K562 (cell line): ENCODE results near the gene TMEM135. TPM values are rescaled to one million over a fixed set of nuclear protein-coding genes. Genes with fewer than 3 reads are reported as not detected.
A peak's percentile ranks its signal among the peaks of the same experiment; 100 is the strongest.

Experiments
- ATAC-seq: fragments of 200-7000 bp; cut with Tn5 transposase; 3 replicates; pipeline ENCODE4 v1.9.1; 2020; ENCODE audit warnings: moderate library complexity
- BruUV-seq: library from RNA; stranded (reverse); fragments of 400-500 nt; replicated peaks from 2 replicates; lab custom pipeline; 2021; lab: Mats Ljungman, UMichigan
- CTCF ChIA-PET: fragments of 300-600 bp; formaldehyde crosslinking; extraction: SDS; loops from one replicate; lab custom pipeline; 2021; ENCODE audit warnings: low intra/inter-chr PET ratio; lab: Yijun Ruan, JAX
- POLR2A ChIA-PET: fragments of 300-600, 350-650 bp; sonication (Branson Sonifier 250); formaldehyde crosslinking; extraction: SDS; loops from one replicate; lab custom pipeline; 2021; ENCODE audit warnings: antibody characterized with exemption, inconsistent platforms; lab: Yijun Ruan, JAX
- DNase-seq, 4 experiments: peaks; one replicate each; pipeline versions ENCODE4 v3.0.0 to v3.0.0-alpha.2; 2011 to 2018; ENCODE audit warnings: low spot score in 3 of 4, mixed read lengths in 3 of 4; ENCODE audit errors: extremely low read depth in 1 of 4
- FAIRE-seq: peaks from 2 replicates; lab custom pipeline; 2011; peaks lifted over from hg19 to GRCh38; lab: Jason Lieb, UNC
- H2AFZ ChIP-seq: 2 replicates; pipeline ENCODE4 v1.6.0; 2011; ENCODE audit warnings: low read depth, low read length, control low read depth, inconsistent platforms
- H3K27ac ChIP-seq: fragments of 200-600 bp; 3 replicates; pipeline ENCODE4 v1.8.0; 2011; ENCODE audit warnings: low read depth, mild to moderate bottlenecking, control low read depth, inconsistent platforms, low read length, moderate library complexity, mixed read lengths; ENCODE audit errors: extremely low read depth
- H3K27me3 ChIP-seq, 2 experiments: fragments of 300-600 bp in 1 of 2; 2 replicates in 1 of 2; 3 replicates in 1 of 2; pipeline versions ENCODE4 v1.6.0 to v1.8.0; 2011; ENCODE audit warnings: inconsistent platforms in 2 of 2, low read length in 2 of 2, mild to moderate bottlenecking in 1 of 2, mixed read lengths in 1 of 2, moderate library complexity in 1 of 2; ENCODE audit not compliant: control insufficient read depth in 2 of 2, insufficient read depth in 2 of 2
- H3K36me3 ChIP-seq: fragments of 300-600 bp; 3 replicates; pipeline ENCODE4 v1.8.0; 2011; ENCODE audit warnings: mild to moderate bottlenecking, low read length, inconsistent platforms; ENCODE audit not compliant: control insufficient read depth, insufficient read depth
- H3K4me1 ChIP-seq, 2 experiments: fragments of 200-600 bp in 1 of 2; replicated peaks in 1 of 2; 2 replicates in 1 of 2; 3 replicates in 1 of 2; pipeline versions ENCODE4 v1.5.1 to v1.8.0; 2011; ENCODE audit warnings: inconsistent platforms in 2 of 2, low read length in 2 of 2, mild to moderate bottlenecking in 1 of 2, mixed read lengths in 1 of 2, moderate library complexity in 1 of 2; ENCODE audit not compliant: control insufficient read depth in 2 of 2, insufficient read depth in 2 of 2
- H3K4me2 ChIP-seq: 2 replicates; pipeline ENCODE4 v1.6.1; 2011; ENCODE audit warnings: low read length, control low read depth, inconsistent platforms, mixed read lengths; ENCODE audit not compliant: insufficient read depth
- H3K4me3 ChIP-seq: fragments of 200-600 bp; sonication (generic), shearing (Covaris generic); 2 replicates; pipeline ENCODE4 v1.5.1; 2016; ENCODE audit warnings: control low read depth, inconsistent platforms
- H3K79me2 ChIP-seq: fragments of 200-600 bp; 3 replicates; pipeline ENCODE4 v1.8.0; 2011; ENCODE audit warnings: low read length, inconsistent platforms; ENCODE audit not compliant: control insufficient read depth, insufficient read depth
- H3K9ac ChIP-seq, 2 experiments: 2 replicates each; pipeline versions ENCODE4 v1.6.0 to v1.6.1; 2011; ENCODE audit warnings: low read depth in 2 of 2, low read length in 2 of 2, control low read depth in 1 of 2, inconsistent platforms in 1 of 2, mild to moderate bottlenecking in 1 of 2, mixed read lengths in 1 of 2; ENCODE audit not compliant: insufficient read depth in 1 of 2
- H3K9me1 ChIP-seq: one replicate; pipeline ENCODE4 v1.6.0; 2011; ENCODE audit warnings: inconsistent platforms, mild to moderate bottlenecking, low read length, moderate library complexity; ENCODE audit not compliant: control insufficient read depth, insufficient read depth
- H3K9me3 ChIP-seq: replicated peaks from 2 replicates; pipeline ENCODE4 v1.5.1; 2011; ENCODE audit warnings: low read depth, low read length, inconsistent platforms; ENCODE audit not compliant: control insufficient read depth, insufficient read depth
- H4K20me1 ChIP-seq: replicated peaks from 2 replicates; pipeline ENCODE4 v1.6.1; 2011; ENCODE audit warnings: low read length, inconsistent platforms, mixed read lengths; ENCODE audit not compliant: control insufficient read depth, insufficient read depth
- CSDE1 ChIP-seq, 2 experiments: fragments of 450-650 bp; IDR thresholded peaks; 2 replicates each; pipeline ENCODE4 v1.6.1; 2016; ENCODE audit warnings: mild to moderate bottlenecking in 1 of 2
- HNRNPK ChIP-seq: fragments of 200-400 bp; formaldehyde crosslinking; IDR thresholded peaks from one replicate; pipeline ENCODE4 v1.6.1; 2018; ENCODE audit warnings: mild to moderate bottlenecking, low read depth, low read length; ENCODE audit not compliant: poor library complexity, severe bottlenecking
- JUND ChIP-seq, 2 experiments: IDR thresholded peaks; 2 replicates in 1 of 2; 3 replicates in 1 of 2; pipeline ENCODE4 v1.6.1; 2011; ENCODE audit warnings: borderline replicate concordance in 2 of 2, low read depth in 2 of 2, low read length in 2 of 2, improper control_type of control experiment in 1 of 2, missing biosample characterization in 1 of 2, missing genetic modification characterization in 1 of 2, missing genetic modification reagents in 1 of 2
- MCM5 ChIP-seq: fragments of 450-650 bp; IDR thresholded peaks from 2 replicates; pipeline ENCODE4 v1.6.1; 2016; ENCODE audit warnings: low read depth
- NR2F6 ChIP-seq: fragments of 450-650 bp; formaldehyde crosslinking; IDR thresholded peaks from 2 replicates; pipeline ENCODE4 v1.4.0; 2020; ENCODE audit warnings: mild to moderate bottlenecking
- PCBP1 ChIP-seq: fragments of 200-400 bp; formaldehyde crosslinking; IDR thresholded peaks from 2 replicates; pipeline ENCODE4 v1.6.1; 2018; ENCODE audit warnings: mild to moderate bottlenecking, low read depth, low read length; ENCODE audit not compliant: poor library complexity, severe bottlenecking
- PCBP2 ChIP-seq: fragments of 200-400 bp; formaldehyde crosslinking; IDR thresholded peaks from 2 replicates; pipeline ENCODE4 v1.6.1; 2018; ENCODE audit warnings: low read length, low read depth, mild to moderate bottlenecking, moderate library complexity; ENCODE audit not compliant: poor library complexity, severe bottlenecking
- POLR2G ChIP-seq: fragments of 200-400 bp; formaldehyde crosslinking; IDR thresholded peaks from 2 replicates; pipeline ENCODE4 v1.6.1; 2017; ENCODE audit warnings: low read depth, mild to moderate bottlenecking, antibody characterized with exemption, low read length, moderate library complexity
- SRSF7 ChIP-seq: fragments of 200-400 bp; formaldehyde crosslinking; optimal IDR thresholded peaks from 2 replicates; pipeline ENCODE3; 2017; ENCODE audit warnings: mild to moderate bottlenecking, low read depth, low read length
- TAF1 ChIP-seq: IDR thresholded peaks from 2 replicates; pipeline ENCODE4 v1.6.1; 2011; ENCODE audit warnings: mild to moderate bottlenecking, low read length, moderate library complexity; ENCODE audit not compliant: insufficient read depth, control insufficient read depth, severe bottlenecking; ENCODE audit errors: extremely low read depth
- TARDBP ChIP-seq: fragments of 450-650 bp; IDR thresholded peaks from 2 replicates; pipeline ENCODE4 v1.6.1; 2016
- ZBTB43 ChIP-seq: sonication (generic); formaldehyde crosslinking; IDR thresholded peaks from 2 replicates; pipeline ENCODE4 v1.8.0; 2023; ENCODE audit warnings: mild to moderate bottlenecking, missing genetic modification reagents
- ZBTB7A ChIP-seq: IDR thresholded peaks from 2 replicates; pipeline ENCODE4 v1.6.1; 2011; ENCODE audit warnings: low read depth, mild to moderate bottlenecking, low read length, moderate library complexity, borderline replicate concordance; ENCODE audit not compliant: control insufficient read depth
- WGBS: fragments of 100-300 bp; shearing (Covaris generic); methylation state at CpG from one replicate; pipeline ENCODE4 v1.1.6; 2016; ENCODE audit warnings: low coverage, mixed read lengths; ENCODE audit not compliant: insufficient coverage; ENCODE audit errors: missing lambda C conversion rate; 5-methylcytosine and 5-hydroxymethylcytosine counted together
- in situ Hi-C: fragments of 300-500 bp; cut with MboI; formaldehyde crosslinking; loops from 4 replicates; pipeline ENCODE4 v1.15.0; 2018; ENCODE audit warnings: inconsistent platforms, mixed read lengths
- intact Hi-C: fragments of 100-400 bp; cut with micrococcal nuclease; formaldehyde crosslinking; loops from 2 replicates; pipeline ENCODE4 v1.14.2; 2022
- polyA plus RNA-seq, 8 experiments: library from polyadenylated mRNA; depleted of rRNA in 4 of 8; stranded (reverse) in 5 of 8; unstranded in 3 of 8; fragments of >200 nt; fragmentation: Nextera tagmentation in 2 of 8; fragmentation: Illumina TruSeq in 1 of 8; extraction: Ambion mirVana in 2 of 8; extraction: Trizol in 1 of 8; gene quantifications; 2 replicates each; pipeline versions ENCODE4 v1.2.1 to v1.2.3, GENCODE V29; 2011 to 2014; ENCODE audit warnings: inconsistent platforms in 1 of 8, missing spikeins in 1 of 8
- total RNA-seq, 7 experiments: library from RNA; depleted of rRNA in 6 of 7; stranded (reverse); fragments of >200 nt in 6 of 7; fragmentation: Illumina TruSeq in 2 of 7; extraction: Trizol in 2 of 7; gene quantifications; 2 replicates each; pipeline versions ENCODE4 v1.2.1 to v1.2.3, GENCODE V29; 2011 to 2021; ENCODE audit warnings: low replicate concordance in 1 of 7

The TMEM135 gene
- total and polyA plus RNA-seq, 9 of the 15 experiments (the other 6 are each of a cell fraction or from before 2014, with no cell fraction given) = 17.3 to 53.6 (median 24.9) TPM

- no peaks in the 10 kb centered on the region; the same call in 2 of the 3 replicates for H3K79me2 ChIP-seq
- no peak overlapping the region for H3K4me2 ChIP-seq
- no peak for DNase-seq
- TF ChIP-seq HNRNPK (peak; percentile 88), ZBTB7A (no peak), PCBP1 (peak; percentile 76), PCBP2 (peak; percentile 96)
- H2AFZ ChIP-seq = no peak overlapping the region
- peaks cover 0 to 5% of the 10 kb centered on the region in 2 experiments; a peak in 2 of 5 replicates for H3K4me1 ChIP-seq
- no peak overlapping the region for H3K27ac ChIP-seq
- no peak overlapping the region for H3K9ac ChIP-seq
- in situ Hi-C loops = no loop called here
- no peaks in the 10 kb centered on the region for H3K27me3 ChIP-seq
- ChIA-PET CTCF (no interaction called here), POLR2A (interaction anchor here (1.8 kb wide), 1 partner anchor 10 kb away, joined by 8 read pairs; no protein-coding TSS in a partner anchor)
- intact Hi-C loops = no loop called here
- FAIRE-seq = no peak
- H3K36me3 ChIP-seq = no peaks in the 10 kb centered on the region
- 38% methylated on average over 1 of the region's 3 CpGs for WGBS
- no peaks in the 10 kb centered on the region for H3K9me3 ChIP-seq
- no peak overlapping the region for H3K4me3 ChIP-seq
- no peaks in the 10 kb centered on the region for H3K9me1 ChIP-seq
- BruUV-seq = no TSS peak
- no peaks in the 10 kb centered on the region for H4K20me1 ChIP-seq
- ATAC-seq = no peak
Measured at GRCh38 chr11:87198266-87198881, 160.6 kb downstream of the TMEM135 start.

- whole genome bisulfite sequencing = 80% methylated on average over 2 of the region's 2 CpGs
- Histone ChIP-seq H3K9me3 (no peaks in the 10 kb centered on the region), H3K9me1 (no peaks in the 10 kb centered on the region), H3K36me3 (no peaks in the 10 kb centered on the region), H3K4me2 (no peak overlapping the region), H3K27me3 (no peaks in the 10 kb centered on the region), H3K27ac (no peak overlapping the region), H3K9ac (no peak overlapping the region), H3K4me3 (no peak overlapping the region), H3K79me2 (no peaks in the 10 kb centered on the region), H3K4me1 (no peaks in the 10 kb centered on the region), H4K20me1 (no peaks in the 10 kb centered on the region), H2AFZ (no peak overlapping the region)
- DNase-seq (no peak), FAIRE-seq (no peak), ATAC-seq (no peak)
- intact Hi-C loops (no loop called here), in situ Hi-C loops (no loop called here)
- BruUV-seq = no TSS peak
- ChIA-PET POLR2A (interaction anchor here (0.8 kb wide), 1 partner anchor 22 kb away, joined by 3 read pairs; no protein-coding TSS in a partner anchor), CTCF (no interaction called here)
- no peak for TF ChIP-seq ZBTB43 (CRISPR knock-in tag)
- TF ChIP-seq CSDE1 (IDR thresholded peaks at IDR 0.05) = no peak
- TF ChIP-seq JUND (IDR thresholded peaks at IDR 0.05; ENCODE audit: borderline replicate concordance, low read depth, low read length) = no peak
- no peak for TF ChIP-seq JUND (tag; IDR thresholded peaks at IDR 0.05; ENCODE audit: borderline replicate concordance, low read depth, low read length)
- no peak for TF ChIP-seq SRSF7
- TF ChIP-seq MCM5 = no peak
- TF ChIP-seq TAF1 = no peak
- TF ChIP-seq POLR2G = no peak
- no peak for TF ChIP-seq NR2F6
- TF ChIP-seq TARDBP = no peak
Measured at GRCh38 chr11:87201376-87201775, 163.6 kb downstream of the TMEM135 start.
